COLO668 (cell line): ENCODE data around the gene TTPAL.

ENCODE experiments used
- DNase-seq: peaks from one replicate; lab custom pipeline; 2025; ENCODE audit not compliant: unreplicated experiment; lab: John Stamatoyannopoulos, UW

TTPAL gene

GRCh38 chr20:44475694-44476560 is at the start of gene TTPAL:
Gene TTPAL, plus strand, starts transcription at chr20:44475874. Its CDS starts 4,126 bp downstream, at chr20:44480000.
- peak; percentile 97 for DNase-seq

GRCh38 chr20:44425923-44426322 is 49.8 kb upstream of the TTPAL start:
- DNase-seq: no peak

- DNase-seq: no peak
Observed at GRCh38 chr20:44426879-44427790, 48.5 kb upstream of the TTPAL start.

GRCh38 chr20:44427804-44428173 is 47.9 kb upstream of the TTPAL start:
- DNase-seq: no peak

GRCh38 chr20:44428174-44429016 is 47.3 kb upstream of the TTPAL start:
- no peak for DNase-seq

GRCh38 chr20:44429017-44429339 is 46.7 kb upstream of the TTPAL start:
- no peak for DNase-seq

GRCh38 chr20:44429419-44430269 is 46.0 kb upstream of the TTPAL start:
- DNase-seq: no peak

GRCh38 chr20:44430270-44431065 is 45.2 kb upstream of the TTPAL start:
- no peak for DNase-seq

- DNase-seq: no peak
Observed at GRCh38 chr20:44431118-44431501, 44.6 kb upstream of the TTPAL start.

- no peak for DNase-seq
Observed at GRCh38 chr20:44431502-44432234, 44.0 kb upstream of the TTPAL start.

GRCh38 chr20:44432618-44433577 is 42.8 kb upstream of the TTPAL start:
- no peak for DNase-seq

GRCh38 chr20:44433751-44434538 is 41.7 kb upstream of the TTPAL start:
- peak; percentile 62 for DNase-seq

GRCh38 chr20:44435630-44436335 is 39.9 kb upstream of the TTPAL start:
- no peak for DNase-seq

- no peak for DNase-seq
Observed at GRCh38 chr20:44436393-44436792, 39.3 kb upstream of the TTPAL start.

- DNase-seq: no peak
Observed at GRCh38 chr20:44437497-44437896, 38.2 kb upstream of the TTPAL start.

GRCh38 chr20:44438782-44439181 is 36.9 kb upstream of the TTPAL start:
- DNase-seq: no peak
